ENCODE measurements around the gene ATCAY.
"Not testable (repeated sequence)": the region's sequence is repeated elsewhere in the genome, so short reads cannot be mapped to it uniquely, and the experiment has no call there.

Gene ATCAY

GRCh38 chr19:3855320-3855719 is 25.2 kb upstream of the ATCAY start:
- no peak for DNase-seq

- DNase-seq: no peak
These were observed 23.0 kb upstream of the ATCAY start for GRCh38 chr19:3857449-3858003.

- no peak for DNase-seq
These were observed 20.0 kb upstream of the ATCAY start for GRCh38 chr19:3860499-3860898.

GRCh38 chr19:3862826-3863500 is 17.5 kb upstream of the ATCAY start:
- DNase-seq: no peak

- DNase-seq: no peak
These were observed 16.8 kb upstream of the ATCAY start for GRCh38 chr19:3863648-3864047.

- DNase-seq: no peak
These were observed 13.4 kb upstream of the ATCAY start for GRCh38 chr19:3866910-3867638.

GRCh38 chr19:3867971-3868769 is 12.3 kb upstream of the ATCAY start:
- no peak for DNase-seq

- no peak for DNase-seq
These were observed 11.6 kb upstream of the ATCAY start, which contains the start of gene ZFR2 for GRCh38 chr19:3868770-3869456. ZFR2 (minus strand) TSS chr19:3869038; CDS start chr19:3869017, 21 bp downstream.

- DNase-seq: no peak
These were observed 7.3 kb upstream of the ATCAY start for GRCh38 chr19:3873151-3873550.

GRCh38 chr19:3874695-3875094 is 5.8 kb upstream of the ATCAY start:
- DNase-seq: not testable (repeated sequence)

GRCh38 chr19:3879656-3880055 is 829 bp upstream of the ATCAY start:
- no peak for DNase-seq

- DNase-seq: no peak
These were observed 971 bp downstream of the ATCAY start for GRCh38 chr19:3881272-3882040.

- DNase-seq: no peak
These were observed 1.5 kb downstream of the ATCAY start for GRCh38 chr19:3882041-3882384.

- no peak for DNase-seq
These were observed 10.1 kb downstream of the ATCAY start for GRCh38 chr19:3890591-3890990.

GRCh38 chr19:3893509-3894179 is 13.2 kb downstream of the ATCAY start:
- no peak for DNase-seq

GRCh38 chr19:3894959-3895358 is 14.5 kb downstream of the ATCAY start:
- DNase-seq: not testable (repeated sequence)

GRCh38 chr19:3895788-3896187 is 15.3 kb downstream of the ATCAY start:
- no peak for DNase-seq

GRCh38 chr19:3897936-3898335 is 17.5 kb downstream of the ATCAY start:
- no peak for DNase-seq

- DNase-seq: no peak
These were observed 17.9 kb downstream of the ATCAY start for GRCh38 chr19:3898426-3898825.

GRCh38 chr19:3899531-3900294 is 19.2 kb downstream of the ATCAY start:
- no peak for DNase-seq

Data from fibroblast of skin of back (primary cell).